Tibial artery (tissue), 4 donors: ENCODE results near the gene WDR54.

ENCODE experiments used
- DNase-seq, 2 donors: peaks; one replicate each; pipeline ENCODE4 v3.0.0-alpha.2; 2019
- H3K27ac ChIP-seq, 2 donors: fragments of 200-600 bp; sonication (generic) in 1 of 2; 1 replicate in 1 of 2; 2 replicates in 1 of 2; pipeline ENCODE4 v1.5.1; 2018 to 2019; ENCODE audit warnings: mild to moderate bottlenecking in 1 of 2
- H3K27me3 ChIP-seq, 2 donors: fragments of 200-600 bp; sonication (generic) in 1 of 2; one replicate each; pipeline versions ENCODE4 v1.5.1 to v1.6.0; 2016 to 2019
- H3K36me3 ChIP-seq, 3 donors: fragments of 200-600 bp; sonication (generic) in 2 of 3; one replicate each; pipeline ENCODE4 v1.5.1; 2016 to 2019; ENCODE audit warnings: mild to moderate bottlenecking in 2 of 3
- H3K4me1 ChIP-seq, 4 donors: fragments of 200-600 bp; sonication (generic) in 2 of 4; 1 replicate in 3 of 4; 2 replicates in 1 of 4; pipeline ENCODE4 v1.5.1; 2016 to 2019
- H3K4me3 ChIP-seq, 2 donors: fragments of 200-600 bp; sonication (generic) in 1 of 2; 1 replicate in 1 of 2; 2 replicates in 1 of 2; pipeline ENCODE4 v1.5.1; 2018 to 2019; ENCODE audit warnings: mild to moderate bottlenecking in 2 of 2
- H3K9me3 ChIP-seq, 3 donors: fragments of 200-600 bp; sonication (generic) in 1 of 3; one replicate each; pipeline ENCODE4 v1.5.1; 2016 to 2019
- CTCF ChIP-seq, 2 experiments: fragments of 200-600 bp in 1 of 2; fragments of 450-650 bp in 1 of 2; IDR thresholded peaks; one replicate each; pipeline ENCODE4 v1.5.1; 2017 to 2019; ENCODE audit warnings: antibody characterized with exemption in 2 of 2, mild to moderate bottlenecking in 1 of 2, moderate library complexity in 1 of 2
- intact Hi-C: fragments of 100-400 bp; cut with DNase I; formaldehyde crosslinking; loops from one replicate; pipeline ENCODE4 v1.15.0; 2023; ENCODE audit warnings: low total_unique reads

WDR54 gene

GRCh38 chr2:74414881-74415761 lies 6.4 kb upstream of the WDR54 start:
- peak overlapping the region; percentile 50 to 65 for H3K4me3 ChIP-seq
- peak in 1 of 2 experiments; percentile 15 for TF ChIP-seq CTCF (IDR thresholded peaks at IDR 0.05)
- H3K9me3 ChIP-seq: no peaks in the 10 kb centered on the region
- H3K36me3 ChIP-seq: no peaks in the 10 kb centered on the region
- no peaks in the 10 kb centered on the region for H3K27me3 ChIP-seq
- peaks cover 0 to 35% (median 20%) of the 10 kb centered on the region in 4 donors for H3K4me1 ChIP-seq
- intact Hi-C loops: no loop called here
- peak; percentile 58 to 77 for DNase-seq
- peak overlapping the region; percentile 58 for H3K27ac ChIP-seq

- H3K27ac ChIP-seq: peak overlapping the region in 1 of 2 donors; percentile 58
- no peak for TF ChIP-seq CTCF (IDR thresholded peaks at IDR 0.05)
- peaks cover 0 to 35% (median 20%) of the 10 kb centered on the region in 4 donors for H3K4me1 ChIP-seq
- no peak for DNase-seq
- H3K27me3 ChIP-seq: no peaks in the 10 kb centered on the region
- H3K9me3 ChIP-seq: no peaks in the 10 kb centered on the region
- peak overlapping the region; percentile 50 to 65 for H3K4me3 ChIP-seq
- no peaks in the 10 kb centered on the region for H3K36me3 ChIP-seq
- intact Hi-C loops: no loop called here
These were observed 5.7 kb upstream of the WDR54 start for GRCh38 chr2:74415762-74416395.

GRCh38 chr2:74416778-74417177 lies 4.8 kb upstream of the WDR54 start:
- Histone ChIP-seq H3K4me3 (no peak overlapping the region), H3K27me3 (no peaks in the 10 kb centered on the region), H3K9me3 (no peaks in the 10 kb centered on the region), H3K4me1 (peaks cover 0 to 36% (median 21%) of the 10 kb centered on the region in 4 donors), H3K27ac (no peak overlapping the region), H3K36me3 (no peaks in the 10 kb centered on the region)
- intact Hi-C loops: no loop called here
- DNase-seq: no peak
- no peak for TF ChIP-seq CTCF (IDR thresholded peaks at IDR 0.05)

- Histone ChIP-seq H3K36me3 (no peaks in the 10 kb centered on the region), H3K4me1 (peaks cover 0 to 41% (median 23%) of the 10 kb centered on the region in 4 donors), H3K4me3 (no peak overlapping the region), H3K27me3 (no peaks in the 10 kb centered on the region), H3K27ac (no peak overlapping the region), H3K9me3 (no peaks in the 10 kb centered on the region)
- no peak for TF ChIP-seq CTCF (IDR thresholded peaks at IDR 0.05)
- intact Hi-C loops: no loop called here
- DNase-seq: no peak
These were observed 4.3 kb upstream of the WDR54 start for GRCh38 chr2:74417197-74417596.

GRCh38 chr2:74417763-74418162 lies 3.8 kb upstream of the WDR54 start:
- Histone ChIP-seq H3K36me3 (no peaks in the 10 kb centered on the region), H3K9me3 (no peaks in the 10 kb centered on the region), H3K4me1 (peaks cover 0 to 43% (median 24%) of the 10 kb centered on the region in 4 donors), H3K27me3 (no peaks in the 10 kb centered on the region), H3K27ac (peak overlapping the region in 1 of 2 donors; percentile 14), H3K4me3 (no peak overlapping the region)
- no peak for DNase-seq
- intact Hi-C loops: no loop called here
- no peak for TF ChIP-seq CTCF (IDR thresholded peaks at IDR 0.05)
